Activated T-cell treated with anti-CD3 and anti-CD28 coated beads for 48 hours (primary cell): ENCODE results near the gene MAPK10.

Experiments
- DNase-seq: peaks from one replicate; pipeline ENCODE4 v3.0.0-alpha.2; 2020; ENCODE audit warnings: low read depth

Gene MAPK10

DNA sequence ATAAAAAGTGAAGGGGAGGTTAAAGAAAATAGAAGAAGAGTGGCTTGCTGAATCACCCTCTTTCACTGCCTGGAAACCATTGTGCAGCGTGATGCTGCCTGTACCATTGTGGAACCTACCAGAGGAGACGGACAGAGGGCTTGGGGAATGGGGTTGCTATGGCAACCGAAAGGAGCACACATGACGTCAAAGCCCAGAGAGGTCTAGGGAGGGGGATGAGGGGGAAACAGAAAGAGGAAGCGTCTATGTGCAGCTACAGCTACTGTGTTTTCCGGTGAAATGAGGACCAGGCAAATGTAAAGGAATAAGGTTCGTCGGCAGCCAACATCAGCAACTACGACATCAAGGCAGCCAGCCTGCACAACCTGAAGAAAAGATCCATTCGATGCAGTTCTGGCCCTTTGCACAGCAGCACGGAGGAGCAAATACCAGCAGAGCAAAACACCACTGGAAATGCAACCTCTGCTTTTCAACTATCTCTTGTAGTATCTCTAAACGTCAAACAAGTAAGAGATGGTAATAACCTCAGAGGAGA lies at the start of gene MAPK10:
TSS of gene MAPK10 (minus strand) at position 110 of the 535 bp plus-strand sequence.
- DNase-seq: peak; percentile 12

DNA sequence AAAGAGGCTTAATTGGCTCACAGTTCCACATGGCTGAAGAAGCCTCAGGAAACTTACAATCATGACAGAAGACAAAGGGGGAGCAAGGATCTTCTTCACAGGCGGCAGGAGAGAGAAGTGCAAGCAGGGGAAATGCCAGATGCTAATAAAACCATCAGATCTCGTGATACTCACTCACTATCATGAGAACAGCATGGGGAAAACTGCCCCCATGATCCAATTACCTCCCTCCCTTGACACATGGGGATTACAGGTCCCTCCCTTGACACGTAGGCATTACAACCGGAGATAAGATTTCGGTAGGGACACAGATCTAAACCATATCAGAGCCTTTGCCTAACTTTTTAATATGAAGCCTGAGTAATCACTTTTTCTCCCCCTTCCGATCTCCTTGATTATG lies 43.7 kb upstream of the MAPK10 start:
- DNase-seq: no peak

DNA sequence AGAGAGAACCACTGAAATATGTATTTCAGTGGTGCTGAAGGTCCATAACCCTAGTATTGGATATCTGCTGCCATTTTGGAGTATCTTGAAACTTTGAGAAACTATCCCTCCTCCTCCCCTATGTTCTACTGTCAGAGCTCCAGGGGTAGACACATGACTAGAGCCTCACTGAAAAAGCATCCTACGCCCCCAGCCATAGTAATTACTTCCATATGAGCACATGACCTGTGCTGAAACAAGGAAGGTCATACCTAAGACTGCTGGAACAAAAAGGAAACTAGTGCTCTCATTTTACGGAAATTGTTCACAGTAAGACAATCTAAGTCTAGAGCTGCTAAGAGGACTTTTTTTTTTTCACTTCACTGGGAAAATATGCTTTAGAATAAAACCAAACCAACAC lies 42.0 kb upstream of the MAPK10 start:
- no peak for DNase-seq

DNA sequence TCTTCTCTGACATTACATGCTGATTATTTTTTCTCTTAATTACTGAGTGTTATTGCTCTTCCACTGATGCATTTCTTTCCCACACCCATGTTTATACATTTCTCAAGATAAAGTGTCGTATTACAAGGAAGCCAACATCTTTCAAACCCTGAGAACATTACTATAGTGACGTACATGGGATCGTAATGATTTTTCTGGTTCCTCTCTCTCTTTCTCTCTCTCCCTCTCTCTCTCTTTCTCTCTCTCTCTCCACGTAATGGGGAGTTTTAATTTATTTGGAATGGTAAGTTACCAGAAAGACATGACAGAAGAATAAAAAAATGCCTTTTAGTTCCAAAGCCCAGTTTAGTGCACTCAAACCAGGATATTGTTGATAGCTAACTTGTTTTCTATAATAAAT lies 40.4 kb upstream of the MAPK10 start:
- DNase-seq: no peak

DNA sequence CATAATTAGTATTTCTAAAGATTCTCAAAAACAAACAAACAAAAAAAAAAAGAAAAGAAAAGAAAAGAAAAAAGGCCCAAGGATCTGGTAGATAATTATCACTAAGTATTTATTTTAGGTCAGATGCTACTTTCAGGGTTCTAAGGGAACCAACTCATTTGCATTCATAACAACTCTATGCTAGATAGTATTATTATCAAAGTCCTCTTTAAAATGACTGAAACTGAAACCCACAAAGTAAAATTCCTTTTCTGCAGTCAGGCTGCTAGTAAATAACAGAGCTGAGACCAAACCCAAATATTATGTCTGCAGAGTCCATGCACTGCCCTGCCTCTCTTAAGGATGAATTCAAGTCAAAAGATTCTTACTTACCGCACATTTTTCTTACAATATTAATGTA lies 38.3 kb upstream of the MAPK10 start:
- no peak for DNase-seq

DNA sequence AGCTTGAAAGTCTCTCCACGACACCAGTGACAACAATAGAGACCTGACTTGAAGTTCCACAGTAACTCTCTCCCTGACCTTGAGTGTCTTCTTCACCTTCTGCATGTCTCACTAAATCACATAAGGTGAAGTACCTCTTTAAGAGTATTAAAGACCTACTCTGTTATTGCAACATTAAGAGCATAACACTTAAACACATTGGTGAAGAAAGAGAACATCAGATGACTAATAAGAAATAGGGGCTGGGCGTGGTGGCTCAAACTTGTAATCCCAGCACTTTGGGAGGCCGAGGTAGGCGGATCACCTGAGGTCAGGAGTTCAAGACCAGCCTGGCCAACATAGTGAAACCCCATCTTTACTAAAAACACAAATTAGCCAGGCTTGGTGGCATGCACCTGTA lies 33.9 kb upstream of the MAPK10 start:
- DNase-seq: no peak

DNA sequence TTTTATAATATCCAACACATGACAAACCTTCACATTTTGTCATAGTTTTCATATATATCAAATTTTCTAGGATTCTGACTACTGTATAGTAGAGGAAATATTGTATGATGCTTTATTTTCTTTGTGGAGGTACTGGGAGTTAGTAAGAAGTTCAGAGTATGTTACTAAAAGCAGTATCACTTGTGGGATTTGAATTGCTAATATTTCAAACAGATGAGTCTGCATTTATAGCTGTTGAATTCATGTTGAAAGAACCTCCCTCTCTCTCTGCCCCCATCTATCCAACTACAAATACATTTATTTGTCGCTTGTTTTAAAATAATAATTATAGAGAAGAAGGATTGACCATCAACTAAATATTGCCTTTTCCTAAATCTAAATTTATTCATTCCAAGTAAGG lies 29.8 kb upstream of the MAPK10 start:
- DNase-seq: no peak

DNA sequence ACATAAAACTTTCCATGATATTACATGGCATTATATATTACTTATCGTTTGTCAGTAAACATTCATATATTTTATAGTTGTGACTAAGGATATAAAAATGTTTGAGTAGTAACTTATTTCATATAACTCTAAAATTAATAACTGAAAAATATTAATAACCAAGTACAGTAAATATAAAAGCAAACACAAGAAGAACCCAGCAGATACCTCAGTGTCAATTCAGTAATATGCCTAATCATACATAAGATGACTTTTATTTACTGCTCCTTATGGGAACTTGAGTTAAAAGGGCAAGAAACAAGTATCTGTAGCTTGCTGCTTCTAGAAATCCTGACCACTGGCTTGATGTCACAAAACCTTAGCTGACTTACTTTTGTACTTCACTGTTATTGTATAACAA lies 28.4 kb upstream of the MAPK10 start:
- DNase-seq: no peak

DNA sequence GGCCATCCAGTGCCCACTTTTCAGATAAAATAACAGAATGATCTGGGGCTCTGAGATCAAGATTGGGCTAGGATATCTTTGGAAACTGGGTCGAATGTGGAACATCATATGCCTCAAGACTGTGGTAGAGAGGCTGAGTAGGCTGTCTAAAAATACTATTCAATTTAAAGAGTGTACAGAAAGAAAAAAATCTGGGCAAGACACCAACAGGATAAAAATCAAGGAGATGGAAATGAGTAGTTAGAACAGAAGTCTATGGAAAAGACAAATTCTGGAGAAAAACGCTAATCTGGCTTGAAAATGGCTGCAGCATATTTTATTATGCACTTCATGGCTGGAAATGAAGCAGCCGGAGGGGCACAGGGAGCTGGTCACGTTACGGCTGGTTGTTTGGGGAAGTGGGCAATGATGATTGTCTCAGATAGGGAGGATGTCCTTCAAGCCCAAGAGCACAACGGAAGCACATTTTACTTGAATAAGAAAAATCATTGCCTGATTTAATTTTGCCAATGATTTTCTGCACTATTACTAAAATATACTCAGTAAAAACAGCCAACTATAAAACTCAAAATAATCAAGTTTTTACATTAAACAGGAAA lies 27.1 kb upstream of the MAPK10 start:
- no peak for DNase-seq

DNA sequence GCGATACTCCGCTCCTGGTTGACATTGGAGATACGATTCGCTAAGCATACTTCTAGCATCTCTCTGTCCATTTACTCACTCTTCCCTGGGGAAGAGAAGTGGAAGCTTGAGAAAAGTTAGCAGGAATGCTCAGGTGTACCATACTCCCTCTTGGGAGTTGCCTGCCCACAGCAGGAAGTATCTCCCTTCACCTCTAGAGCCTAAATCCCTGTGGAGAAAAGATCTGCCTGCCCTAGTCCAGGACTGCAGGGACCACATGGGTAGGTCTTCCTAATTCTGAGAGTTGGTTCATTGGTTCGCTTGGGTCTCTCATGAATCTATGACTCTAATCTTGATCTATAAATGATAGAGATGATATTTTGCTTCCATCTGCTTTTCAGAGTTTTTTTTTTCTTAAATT lies 26.3 kb upstream of the MAPK10 start:
- DNase-seq: no peak

DNA sequence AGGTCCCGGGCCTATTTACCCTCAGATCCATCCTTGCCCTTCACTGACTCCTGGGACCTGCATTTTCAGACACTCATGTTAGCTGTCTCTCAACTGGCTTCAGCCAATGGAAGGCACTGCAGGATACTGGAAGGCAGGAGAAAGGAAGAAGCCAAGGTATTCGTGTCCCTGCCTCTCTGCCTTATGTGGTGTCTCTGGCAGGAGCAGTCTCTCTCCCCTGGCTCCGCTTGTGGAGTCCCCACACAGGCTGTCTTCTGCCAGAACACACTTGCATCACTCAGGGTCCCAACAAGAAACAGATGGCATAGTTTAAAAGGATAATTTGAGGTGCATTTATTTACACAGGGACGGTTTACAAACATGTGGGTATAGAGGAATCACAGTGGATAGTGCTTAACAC lies 21.6 kb upstream of the MAPK10 start:
- DNase-seq: no peak

DNA sequence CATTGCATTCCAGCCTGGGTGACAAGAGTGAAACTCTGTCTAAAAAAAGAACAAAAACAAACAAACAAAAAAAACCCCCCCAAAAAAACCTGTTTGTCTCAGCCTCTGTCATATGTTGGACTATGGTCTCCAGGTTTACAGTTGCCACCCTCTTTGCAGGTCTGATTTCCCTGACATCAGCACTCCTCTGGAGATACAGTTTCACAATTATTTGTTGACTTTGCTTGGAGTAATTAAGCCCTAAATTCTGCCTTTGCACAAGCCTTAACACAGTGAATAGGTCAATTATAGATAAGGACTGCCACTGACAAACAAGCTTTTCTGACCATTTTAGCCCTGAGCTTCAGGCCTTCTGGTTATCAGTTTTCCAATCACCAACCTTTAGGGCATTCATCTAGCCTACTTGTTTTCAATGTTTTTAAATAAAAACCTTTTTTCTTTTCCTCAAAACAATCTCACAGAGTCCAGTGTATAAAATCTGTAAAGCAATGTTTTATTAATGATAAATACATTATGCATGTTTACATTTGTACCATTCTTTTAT lies 20.4 kb upstream of the MAPK10 start:
- DNase-seq: no peak

DNA sequence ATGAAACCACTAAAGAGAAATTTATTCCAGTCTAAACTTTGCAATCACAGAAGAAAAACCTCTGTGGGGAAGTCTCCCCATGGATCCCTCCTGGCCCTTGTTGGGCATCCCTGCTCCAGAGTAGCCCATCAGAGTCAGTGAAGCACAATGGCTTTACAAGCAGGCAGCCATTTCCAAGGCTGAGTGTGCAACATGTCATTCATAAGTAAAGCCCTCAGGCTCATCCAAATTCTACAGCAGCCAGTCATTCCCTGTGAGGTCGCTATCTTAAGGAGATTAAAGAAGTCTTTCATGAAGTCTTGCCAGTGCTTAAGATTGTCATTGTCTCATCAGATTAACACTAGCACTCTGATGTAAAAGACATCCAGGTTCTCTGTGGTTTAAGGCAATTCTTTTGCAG lies 17.0 kb upstream of the MAPK10 start:
- no peak for DNase-seq

DNA sequence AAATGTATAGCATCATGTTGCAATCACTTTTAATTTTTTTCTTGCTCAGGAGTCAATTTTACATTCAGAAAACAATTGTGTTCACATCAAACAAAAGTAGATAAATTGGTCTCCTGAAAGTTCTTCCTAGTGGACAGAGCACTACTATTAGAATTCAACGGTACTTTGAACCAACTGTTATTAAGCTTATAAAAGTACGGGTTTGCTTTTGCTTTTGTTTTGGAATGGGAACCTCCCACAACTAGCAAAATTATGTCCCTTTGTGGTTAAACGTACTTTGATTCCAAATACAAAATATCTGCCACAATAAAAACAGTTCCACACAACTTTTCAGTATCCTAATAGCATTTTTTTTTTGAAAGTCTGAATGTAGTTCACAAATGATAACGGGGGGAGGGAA lies 8.6 kb upstream of the MAPK10 start:
- DNase-seq: no peak

DNA sequence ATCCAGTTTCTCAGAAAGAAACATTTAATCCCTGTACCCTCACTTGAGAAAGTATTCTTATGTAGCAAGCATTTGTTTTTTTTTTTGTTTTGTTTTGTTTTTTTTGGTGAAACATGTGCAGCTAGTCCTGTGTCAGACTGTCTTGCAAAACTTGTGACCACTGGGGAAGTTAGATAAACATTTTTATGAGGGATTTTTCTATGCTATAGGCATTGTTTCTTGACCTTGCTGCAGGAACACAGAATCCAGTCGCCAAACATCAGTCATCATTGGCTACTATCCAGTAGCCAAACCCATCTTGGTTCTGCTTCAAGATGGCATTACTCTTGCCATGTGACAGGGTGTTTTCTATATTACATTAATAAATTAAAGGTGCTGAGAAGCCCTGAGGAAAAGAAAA lies 7.7 kb upstream of the MAPK10 start:
- DNase-seq: no peak

DNA sequence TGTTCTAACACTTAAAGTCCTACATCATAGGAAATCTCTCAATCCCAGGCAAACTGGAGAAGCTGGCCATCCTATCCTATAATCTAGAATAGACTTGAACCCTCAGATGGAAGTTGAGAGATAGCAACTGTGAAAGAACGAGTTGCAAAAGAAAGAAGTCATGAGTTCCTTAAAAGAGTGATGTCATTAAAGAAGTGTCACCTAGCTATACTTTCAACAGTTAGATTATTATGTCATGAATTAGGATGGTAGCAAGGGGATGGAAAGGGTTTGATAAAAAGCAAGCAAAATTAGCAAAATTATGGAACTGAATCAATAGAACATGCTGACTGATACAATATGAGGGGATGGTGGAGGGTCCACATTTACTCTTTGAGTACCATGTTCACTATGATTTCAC lies 7.1 kb upstream of the MAPK10 start:
- DNase-seq: no peak

DNA sequence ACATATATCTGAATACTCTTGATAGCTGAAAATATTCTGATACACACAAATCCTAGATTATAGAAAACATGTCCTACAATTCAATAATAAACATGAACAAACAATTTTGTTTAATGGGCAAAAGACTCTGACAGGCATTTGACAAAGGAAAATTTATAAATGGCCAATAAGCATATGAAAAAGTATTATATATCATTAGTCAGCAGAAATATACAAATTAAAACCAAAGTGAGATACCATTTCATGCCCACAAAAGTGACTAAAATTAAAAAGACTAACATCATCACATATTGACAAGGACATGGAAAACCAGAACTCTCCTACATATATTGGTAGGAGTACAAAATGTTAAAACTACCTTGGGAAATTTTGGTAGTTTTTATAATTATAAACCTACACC lies 2.7 kb upstream of the MAPK10 start:
- DNase-seq: no peak

DNA sequence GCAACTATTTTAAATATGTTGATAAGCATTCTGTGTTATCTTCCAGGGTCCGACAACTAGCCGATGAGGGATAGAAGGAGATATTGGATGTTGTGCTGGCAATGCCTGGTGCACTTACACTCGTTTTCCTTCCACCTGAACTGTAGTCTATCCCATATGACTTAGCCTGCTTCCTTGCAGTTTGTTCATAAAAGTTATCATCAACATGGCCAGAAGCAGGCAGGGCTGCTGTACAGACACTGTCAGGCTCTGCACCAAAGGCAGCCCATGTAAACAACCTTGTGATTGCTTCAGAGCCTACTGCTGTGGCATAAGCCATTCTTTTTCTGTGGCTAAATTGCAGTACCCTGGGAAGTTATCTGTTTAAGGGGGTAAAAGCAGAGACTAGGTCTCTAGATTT lies 1.6 kb downstream of the MAPK10 start:
- no peak for DNase-seq

DNA sequence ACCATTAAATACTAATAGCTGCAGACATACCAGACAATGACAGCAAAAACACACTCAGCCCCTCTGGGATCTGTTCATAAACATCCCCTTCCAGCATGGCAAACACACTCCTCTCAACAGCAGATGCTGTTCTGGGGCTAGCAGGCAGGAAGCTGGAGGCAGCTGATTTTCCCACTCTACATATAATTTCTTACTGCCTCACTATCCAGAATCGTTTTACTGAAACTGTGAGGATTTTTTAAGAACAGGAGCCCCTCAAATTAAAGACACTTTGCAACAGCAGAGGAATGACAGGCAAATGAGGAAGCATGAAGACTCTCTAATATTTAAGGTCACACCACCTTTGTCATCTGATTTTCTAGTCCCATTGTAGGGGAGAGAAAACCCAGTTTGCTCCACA lies 2.2 kb downstream of the MAPK10 start:
- no peak for DNase-seq

DNA sequence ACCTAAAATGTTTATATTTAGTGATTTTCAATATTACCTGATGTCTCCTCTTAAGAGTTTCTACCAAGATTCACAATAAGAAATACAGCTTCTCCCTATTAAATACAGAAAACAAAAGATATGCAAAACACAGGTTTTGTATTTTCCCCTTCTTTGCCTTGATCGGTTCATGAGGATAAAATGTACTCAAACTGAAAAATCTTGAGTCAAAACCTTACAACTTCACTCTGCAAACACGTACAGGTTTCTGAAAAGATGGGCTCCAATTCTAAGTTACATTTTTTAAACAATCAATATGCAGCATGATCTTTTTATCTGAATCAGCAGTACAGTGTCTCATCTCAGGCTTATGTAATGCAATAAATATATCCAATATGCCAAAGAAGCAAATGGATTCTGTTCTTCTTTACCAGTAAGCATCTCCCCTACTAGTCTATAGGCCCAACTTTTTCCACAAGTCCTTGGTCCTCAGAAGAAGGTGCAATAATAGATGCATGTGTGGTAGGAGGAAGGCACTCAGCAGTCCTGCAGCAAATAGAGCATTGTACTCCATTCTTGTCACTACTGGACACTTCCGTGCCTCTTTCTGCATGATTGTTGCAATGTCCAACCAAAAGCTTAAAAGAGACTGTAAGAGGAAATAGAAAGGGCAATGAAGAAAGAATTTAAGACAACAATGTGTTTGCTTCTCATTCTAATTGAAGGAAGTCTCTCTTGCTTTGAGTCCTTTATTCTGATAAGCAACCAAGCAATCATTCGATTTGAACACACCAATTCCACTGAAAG lies 3.2 kb downstream of the MAPK10 start:
- no peak for DNase-seq

DNA sequence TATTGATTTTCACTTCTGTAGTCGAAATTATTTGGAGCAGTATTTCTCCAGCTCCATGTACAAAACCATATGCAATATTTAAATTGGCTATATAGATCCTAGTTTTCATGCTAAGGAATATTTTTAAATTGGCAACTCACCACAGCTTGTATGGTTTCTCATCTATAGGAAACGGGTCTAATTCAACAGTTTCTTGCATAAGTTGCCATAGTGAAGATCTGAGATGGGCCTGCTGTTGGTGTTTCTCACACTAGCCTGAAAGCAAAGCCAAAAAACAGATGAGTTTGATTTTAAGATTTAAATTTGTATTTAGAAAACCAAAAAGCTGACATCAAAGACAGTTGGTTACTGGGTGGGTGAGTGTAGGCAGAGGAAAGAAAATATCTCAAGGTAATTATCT lies 5.5 kb downstream of the MAPK10 start:
- DNase-seq: no peak

DNA sequence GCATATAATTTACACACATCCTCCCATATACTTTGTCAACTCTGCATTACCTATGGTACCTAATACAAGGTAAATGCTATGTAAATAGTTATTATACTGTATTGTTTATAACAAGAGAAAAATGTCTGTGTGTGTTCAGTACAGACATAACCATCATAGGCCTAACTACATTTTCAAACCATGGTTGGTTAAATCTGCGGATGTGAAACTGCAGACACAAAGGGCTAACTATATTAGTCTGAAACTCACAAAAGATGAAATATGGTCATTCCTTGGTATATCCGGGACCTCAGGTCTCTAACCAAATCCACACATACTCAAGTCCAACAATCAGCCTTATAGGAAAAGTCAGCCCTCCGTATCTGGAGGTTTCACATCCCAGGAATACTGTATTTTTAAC lies 13.5 kb downstream of the MAPK10 start:
- no peak for DNase-seq

DNA sequence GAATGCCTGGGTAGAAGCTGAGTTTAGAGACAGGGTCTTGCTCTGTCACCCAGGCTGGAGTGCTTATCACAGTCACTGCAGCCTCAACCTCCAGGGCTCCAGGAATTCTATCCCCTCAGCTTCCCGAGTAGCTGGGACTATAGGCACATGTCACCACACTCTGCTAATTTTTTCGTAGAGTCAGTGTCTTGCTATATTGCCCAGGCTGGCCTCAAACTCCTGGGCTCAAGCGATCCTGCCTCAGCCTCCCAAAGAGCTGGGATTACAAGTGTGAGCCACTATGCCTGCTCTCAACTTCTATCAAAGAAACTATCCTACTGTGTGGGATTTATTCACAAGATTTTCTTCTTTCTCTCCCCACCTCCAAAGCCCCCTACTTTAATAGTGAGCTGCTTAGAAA lies 15.7 kb downstream of the MAPK10 start:
- no peak for DNase-seq

DNA sequence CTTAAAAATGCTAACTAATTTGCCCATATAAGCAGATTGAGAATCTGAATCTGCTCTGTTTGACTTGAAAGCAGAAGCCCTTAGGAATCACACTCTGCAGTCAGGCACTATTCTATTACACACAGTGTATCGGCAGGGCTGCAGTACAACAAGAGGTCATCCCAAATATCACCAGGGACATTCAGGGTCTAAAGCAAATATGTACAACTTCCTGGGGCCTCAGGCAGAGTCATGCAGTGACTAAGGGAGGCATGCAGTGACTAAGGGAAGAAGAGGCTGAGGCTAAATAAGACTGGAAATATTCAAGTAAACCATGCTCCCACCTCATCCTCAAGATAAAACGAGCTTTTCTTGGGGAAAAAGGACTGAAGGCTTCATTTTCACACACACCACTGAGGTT lies 20.9 kb downstream of the MAPK10 start:
- DNase-seq: no peak
